Stomach (tissue), 9 donors: ENCODE results near the gene PHLDB1. TPM values are rescaled to one million over a fixed set of nuclear protein-coding genes. Genes with fewer than 3 reads are reported as not detected.

Experiments
- DNase-seq, 2 donors: peaks; one replicate each; pipeline versions ENCODE4 v3.0.0 to v3.0.0-alpha.2; 2013 to 2019
- H3K27ac ChIP-seq, 5 donors: fragments of 200-600 bp in 4 of 5; sonication (generic) in 4 of 5; one replicate each; pipeline ENCODE4 v1.5.1; 2013 to 2019; ENCODE audit warnings: mild to moderate bottlenecking in 1 of 5, moderate library complexity in 1 of 5
- H3K27me3 ChIP-seq, 3 donors: fragments of 200-600 bp; sonication (generic); one replicate each; pipeline ENCODE4 v1.5.1; 2017 to 2019; ENCODE audit warnings: mixed run types in 1 of 3
- H3K36me3 ChIP-seq, 4 donors: fragments of 200-600 bp; sonication (generic); 1 replicate in 3 of 4; 2 replicates in 1 of 4; pipeline ENCODE4 v1.5.1; 2016 to 2019
- H3K4me1 ChIP-seq, 4 donors: fragments of 200-600 bp; sonication (generic); one replicate each; pipeline ENCODE4 v1.5.1; 2016 to 2019
- H3K4me3 ChIP-seq, 4 donors: fragments of 200-600 bp; sonication (generic) in 3 of 4; one replicate each; pipeline ENCODE4 v1.5.1; 2016 to 2019; ENCODE audit warnings: mild to moderate bottlenecking in 1 of 4
- H3K9me3 ChIP-seq, 4 donors: fragments of 200-600 bp; sonication (generic); one replicate each; pipeline ENCODE4 v1.5.1; 2016 to 2019
- CTCF ChIP-seq, 7 experiments: fragments of 450-650 bp in 4 of 7; fragments of 200-600 bp in 3 of 7; sonication (generic) in 3 of 7; IDR thresholded peaks; one replicate each; pipeline ENCODE4 v1.5.1; 2016 to 2019; ENCODE audit warnings: antibody characterized with exemption in 7 of 7, control low read depth in 2 of 7, mild to moderate bottlenecking in 1 of 7
- EP300 ChIP-seq: sonication (generic); formaldehyde crosslinking; IDR thresholded peaks from one replicate; pipeline ENCODE4 v1.6.1; 2017; ENCODE audit warnings: antibody characterized with exemption
- POLR2A ChIP-seq, 4 donors: fragments of 450-650 bp; IDR thresholded peaks; one replicate each; pipeline ENCODE4 v1.6.1; 2016; ENCODE audit warnings: antibody characterized with exemption in 4 of 4, control low read depth in 2 of 4, mild to moderate bottlenecking in 1 of 4, moderate library complexity in 1 of 4
- POLR2AphosphoS5 ChIP-seq, 3 donors: sonication (generic); formaldehyde crosslinking; IDR thresholded peaks; one replicate each; pipeline ENCODE4 v1.6.1; 2016; ENCODE audit warnings: antibody characterized with exemption in 3 of 3
- WGBS, 5 donors: extraction: QIAGEN DNeasy Blood & Tissue Kit in 3 of 5; methylation state at CpG; one replicate each; pipeline versions ENCODE4 v1.1.5 to v1.1.7; 2013 to 2018; 5-methylcytosine and 5-hydroxymethylcytosine counted together
- intact Hi-C: fragments of 100-400 bp; cut with DNase I; formaldehyde crosslinking; loops from one replicate; pipeline ENCODE4 v1.15.1; 2023; ENCODE audit warnings: low total_unique reads
- polyA plus RNA-seq, 3 donors: library from polyadenylated mRNA; stranded (reverse); fragments of 200-250 nt; gene quantifications; one replicate each; pipeline ENCODE4 v1.2.3, GENCODE V29; 2013
- total RNA-seq, 5 donors: library from RNA; depleted of rRNA; stranded (reverse); fragments of >200 nt; gene quantifications; one replicate each; pipeline versions ENCODE4 v1.1.0 to v1.2.3, GENCODE V29; 2014 to 2016
- donor health status: healthy with polysubstance abuse.
- donor health status: Bipolar disorder and iron deficiency.
- donor health status: healthy.

Gene PHLDB1
- total and polyA plus RNA-seq, 8 donors: 28.4 to 291 (median 41.4) TPM

- TF ChIP-seq CTCF (IDR thresholded peaks at IDR 0.05): no peak
- no peak for TF ChIP-seq POLR2A (IDR thresholded peaks at IDR 0.05)
- TF ChIP-seq POLR2AphosphoS5 (IDR thresholded peaks at IDR 0.05): no peak
- no peak for TF ChIP-seq EP300
- peaks cover 27 to 99% (median 99%) of the 10 kb centered on the region in 4 donors for H3K36me3 ChIP-seq
- 52 to 69% (median 59%) methylated on average over 4 of the region's 4 CpGs for WGBS, 5 donors
- no peak overlapping the region for H3K4me3 ChIP-seq
- no peaks in the 10 kb centered on the region for H3K9me3 ChIP-seq
- no peak for DNase-seq
- no peaks in the 10 kb centered on the region for H3K27me3 ChIP-seq
- intact Hi-C loops: no loop called here
- no peak overlapping the region for H3K27ac ChIP-seq
- peaks cover 0 to 10% (median 0%) of the 10 kb centered on the region in 4 donors for H3K4me1 ChIP-seq
Measured at GRCh38 chr11:118652681-118653181, 45.3 kb downstream of the PHLDB1 start.

- Histone ChIP-seq H3K4me1 (peaks cover 0 to 12% (median 3%) of the 10 kb centered on the region in 4 donors), H3K27ac (no peak overlapping the region), H3K4me3 (no peak overlapping the region), H3K27me3 (no peaks in the 10 kb centered on the region), H3K36me3 (peaks cover 21 to 93% (median 91%) of the 10 kb centered on the region in 4 donors), H3K9me3 (no peaks in the 10 kb centered on the region)
- TF ChIP-seq EP300: no peak
- intact Hi-C loops: no loop called here
- DNase-seq: no peak
- whole genome bisulfite sequencing, 5 donors: 83 to 90% (median 88%) methylated on average over 8 of the region's 8 CpGs
Measured at GRCh38 chr11:118653684-118654390, 46.4 kb downstream of the PHLDB1 start.

- H3K9me3 ChIP-seq: no peaks in the 10 kb centered on the region
- WGBS, 5 donors: 89 to 95% (median 90%) methylated on average over 7 of the region's 7 CpGs
- H3K27ac ChIP-seq: no peak overlapping the region
- H3K36me3 ChIP-seq: peaks cover 9 to 76% (median 73%) of the 10 kb centered on the region in 4 donors
- no peak for TF ChIP-seq POLR2AphosphoS5 (IDR thresholded peaks at IDR 0.05)
- no peak for TF ChIP-seq CTCF (IDR thresholded peaks at IDR 0.05)
- no peak for TF ChIP-seq POLR2A (IDR thresholded peaks at IDR 0.05)
- TF ChIP-seq EP300: no peak
- H3K27me3 ChIP-seq: no peaks in the 10 kb centered on the region
- DNase-seq: no peak
- intact Hi-C loops: loop anchor here (5.0 kb wide), 1 partner anchor 48 kb away; the partner anchor contains the start of gene PHLDB1
- H3K4me1 ChIP-seq: peaks cover 8 to 24% (median 15%) of the 10 kb centered on the region in 4 donors
- no peak overlapping the region for H3K4me3 ChIP-seq
Measured at GRCh38 chr11:118655486-118656190, 48.2 kb downstream of the PHLDB1 start.

- Histone ChIP-seq H3K27me3 (peaks cover 0 to 4% (median 0%) of the 10 kb centered on the region in 3 donors), H3K9me3 (no peaks in the 10 kb centered on the region), H3K27ac (no peak overlapping the region), H3K4me1 (peaks cover 8 to 24% (median 15%) of the 10 kb centered on the region in 4 donors), H3K36me3 (peaks cover 3 to 66% (median 63%) of the 10 kb centered on the region in 4 donors), H3K4me3 (no peak overlapping the region)
- 88 to 95% (median 90%) methylated on average over 5 of the region's 5 CpGs for WGBS, 5 donors
- intact Hi-C loops: loop anchor here (5.0 kb wide), 1 partner anchor 49 kb away; the partner anchor contains the start of gene PHLDB1
- no peak for DNase-seq
- no peak for TF ChIP-seq POLR2A (IDR thresholded peaks at IDR 0.05)
- no peak for TF ChIP-seq CTCF (IDR thresholded peaks at IDR 0.05)
- TF ChIP-seq POLR2AphosphoS5 (IDR thresholded peaks at IDR 0.05): no peak
Measured at GRCh38 chr11:118656563-118657165, 49.2 kb downstream of the PHLDB1 start.
